ENCODE results near the gene SNX5. TPM values are rescaled to one million over a fixed set of nuclear protein-coding genes. Genes with fewer than 3 reads are reported as not detected.

SNX5 gene
- total RNA-seq, 2 experiments from 2014 or later, result 58.3 to 60.3 TPM

GRCh38 chr20:17990278-17990972 lies 21.8 kb upstream of the SNX5 start:
- intact Hi-C loops (cut with DNase I, micrococcal nuclease), result loop anchor here in 1 of 2 experiments (10.0 kb wide), 1 partner anchor 1186 kb away; no protein-coding TSS in a partner anchor
- H3K4me3 Mint-ChIP-seq, result no peak overlapping the region
- CTCF ChIA-PET, result no interaction called here

GRCh38 chr20:17987988-17988387 lies 19.4 kb upstream of the SNX5 start:
- intact Hi-C loops (cut with DNase I, micrococcal nuclease), result no loop called here
- Mint-ChIP-seq H3K4me3 (peak overlapping the region; percentile 16), H3K9me3 (no peaks in the 10 kb centered on the region), H3K36me3 (ENCODE audit: low read depth) (peaks cover 39% of the 10 kb centered on the region), H3K27me3 (no peaks in the 10 kb centered on the region), H3K27ac (peak overlapping the region; percentile 36), H3K4me1 (ENCODE audit: low read depth) (peaks cover 30% of the 10 kb centered on the region)
- no peaks in the 10 kb centered on the region for H3K9me3 ChIP-seq (ENCODE audit: control insufficient read depth in 1 of 2, insufficient read depth in 1 of 2, low read length in 2 of 2)
- ChIA-PET CTCF (interaction anchor here (0.5 to 0.8 kb wide), 2 partner anchors 14 to 30 kb away, joined by 3 read pairs; no protein-coding TSS in a partner anchor), POLR2A (interaction anchor here (1.1 to 1.4 kb wide), 3 partner anchors 17 to 22 kb away, joined by 3 to 5 read pairs (median 3); no protein-coding TSS in a partner anchor)
- H3K27me3 ChIP-seq (ENCODE audit: control insufficient read depth in 1 of 2, insufficient read depth in 2 of 2, low read length in 2 of 2), result no peaks in the 10 kb centered on the region
- no peak overlapping the region for H3K27ac ChIP-seq (ENCODE audit: low read depth in 1 of 2, low read length in 2 of 2)
- DNase-seq (peak in 3 of 14 experiments; percentile 30 to 46 (median 36)), ATAC-seq (ENCODE audit: poor library complexity) (peak; percentile 74)
- peaks cover 19% of the 10 kb centered on the region for H3K36me3 ChIP-seq (ENCODE audit: insufficient read depth, low read length)
- H3K4me3 ChIP-seq (ENCODE audit: low read length), result no peak overlapping the region
- no peak for TF ChIP-seq CTCF (IDR thresholded peaks at IDR 0.05)
- H3K4me1 ChIP-seq (ENCODE audit: insufficient read depth, low read length), result peaks cover 5% of the 10 kb centered on the region

More at GRCh38 chr20:17990278-17990972, 21.8 kb upstream of the SNX5 start:
- Mint-ChIP-seq H3K27ac (no peak overlapping the region), H3K9me3 (no peaks in the 10 kb centered on the region), H3K4me1 (ENCODE audit: low read depth) (peaks cover 30% of the 10 kb centered on the region), H3K36me3 (ENCODE audit: low read depth) (peaks cover 37% of the 10 kb centered on the region), H3K27me3 (no peaks in the 10 kb centered on the region)
- no peaks in the 10 kb centered on the region for H3K27me3 ChIP-seq (ENCODE audit: control insufficient read depth in 1 of 2, insufficient read depth in 2 of 2, low read length in 2 of 2)
- H3K9me3 ChIP-seq (ENCODE audit: control insufficient read depth in 1 of 2, insufficient read depth in 1 of 2, low read length in 2 of 2), result no peaks in the 10 kb centered on the region
- ATAC-seq (ENCODE audit: poor library complexity) (no peak), DNase-seq (no peak)
- peaks cover 5% of the 10 kb centered on the region for H3K4me1 ChIP-seq (ENCODE audit: insufficient read depth, low read length)
- no peak overlapping the region for H3K27ac ChIP-seq (ENCODE audit: low read depth in 1 of 2, low read length in 2 of 2)
- TF ChIP-seq CTCF (IDR thresholded peaks at IDR 0.05), result no peak
- POLR2A ChIA-PET, result no interaction called here
- H3K4me3 ChIP-seq (ENCODE audit: low read length), result no peak overlapping the region
- H3K36me3 ChIP-seq (ENCODE audit: insufficient read depth, low read length), result peaks cover 19% of the 10 kb centered on the region

- Mint-ChIP-seq H3K27me3 (no peaks in the 10 kb centered on the region), H3K9me3 (no peaks in the 10 kb centered on the region), H3K36me3 (ENCODE audit: low read depth) (peaks cover 27% of the 10 kb centered on the region), H3K27ac (no peak overlapping the region), H3K4me1 (ENCODE audit: low read depth) (peaks cover 19% of the 10 kb centered on the region), H3K4me3 (no peak overlapping the region)
- DNase-seq, result no peak
- CTCF ChIA-PET, result interaction anchor here (0.7 kb wide), 1 partner anchor 180 kb away, joined by 4 read pairs; no protein-coding TSS in a partner anchor
- Histone ChIP-seq H3K36me3 (ENCODE audit: insufficient read depth, low read length) (peaks cover 16% of the 10 kb centered on the region), H3K4me3 (ENCODE audit: low read length) (no peak overlapping the region), H3K9me3 (ENCODE audit: control insufficient read depth in 1 of 2, insufficient read depth in 1 of 2, low read length in 2 of 2) (no peaks in the 10 kb centered on the region), H3K4me1 (ENCODE audit: insufficient read depth, low read length) (peaks cover 5% of the 10 kb centered on the region), H3K27ac (ENCODE audit: low read depth in 1 of 2, low read length in 2 of 2) (no peak overlapping the region), H3K27me3 (ENCODE audit: control insufficient read depth in 1 of 2, insufficient read depth in 2 of 2, low read length in 2 of 2) (no peaks in the 10 kb centered on the region)
- POLR2A ChIA-PET, result no interaction called here
- TF ChIP-seq CTCF (IDR thresholded peaks at IDR 0.05), result no peak
- intact Hi-C loops (cut with DNase I, micrococcal nuclease), result no loop called here
- no peak for ATAC-seq (ENCODE audit: poor library complexity)
These were observed 16.9 kb upstream of the SNX5 start for GRCh38 chr20:17985388-17986018.
